Measurements from ENCODE around the gene DOK4.

- TF ChIP-seq CTCF (IDR thresholded peaks at IDR 0.05) (no peak), POLR2A (IDR thresholded peaks at IDR 0.05) (no peak)
Measured at GRCh38 chr16:57505169-57505568, 18.9 kb upstream of the DOK4 start.

Data from testis (tissue), 2 donors.